Psoas muscle (tissue), 8 donors: ENCODE measurements around the gene GABBR2. TPM values are rescaled to one million over a fixed set of nuclear protein-coding genes. Genes with fewer than 3 reads are reported as not detected.

Experiments
- ATAC-seq, 4 donors: fragments of 200-7000 bp; cut with Tn5 transposase; one replicate each; pipeline ENCODE4 v1.9.1; 2020; ENCODE audit warnings: moderate library complexity in 3 of 4, mild to moderate bottlenecking in 2 of 4
- DNase-seq, 2 donors: peaks; one replicate each; pipeline ENCODE4 v3.0.0-alpha.2; 2020
- H3K27ac ChIP-seq: fragments of 200-600 bp; one replicate; pipeline ENCODE4 v1.8.0; 2022
- H3K27me3 ChIP-seq, 3 donors: fragments of 200-600 bp in 1 of 3; one replicate each; pipeline versions ENCODE4 v1.6.1 to v1.8.0; 2013 to 2022; ENCODE audit warnings: low read length in 2 of 3, mild to moderate bottlenecking in 2 of 3, moderate library complexity in 1 of 3; ENCODE audit not compliant: insufficient read depth in 3 of 3
- H3K36me3 ChIP-seq, 2 donors: fragments of 200-600 bp in 1 of 2; one replicate each; pipeline versions ENCODE4 v1.6.1 to v1.8.0; 2013 to 2022; ENCODE audit warnings: low read depth in 1 of 2, mild to moderate bottlenecking in 1 of 2, moderate library complexity in 1 of 2; ENCODE audit not compliant: insufficient read depth in 1 of 2
- H3K4me1 ChIP-seq: fragments of 200-600 bp; one replicate; pipeline ENCODE4 v1.8.0; 2022
- H3K4me3 ChIP-seq: fragments of 200-600 bp; one replicate; pipeline ENCODE4 v1.8.0; 2022; ENCODE audit warnings: mild to moderate bottlenecking
- H3K9me3 ChIP-seq: fragments of 200-600 bp; one replicate; pipeline ENCODE4 v1.8.0; 2022
- WGBS, 3 donors: extraction: QIAGEN DNeasy Blood & Tissue Kit; methylation state at CpG; one replicate each; pipeline versions ENCODE4 v1.1.6 to v1.1.7; 2013; 5-methylcytosine and 5-hydroxymethylcytosine counted together
- intact Hi-C, 2 donors: fragments of 100-400 bp; cut with DNase I; formaldehyde crosslinking; loops; one replicate each; pipeline versions ENCODE4 v1.11.0 to v1.14.2; 2022
- polyA plus RNA-seq, 3 donors: library from polyadenylated mRNA; stranded (reverse); fragments of 200-250 nt; gene quantifications; one replicate each; pipeline ENCODE4 v1.2.3, GENCODE V29; 2013
- total RNA-seq, 4 donors: library from RNA; stranded (reverse); fragmentation: NEBNext Ultra II Directional in 2 of 4; extraction: Animal tissue kit (Norgen Biotek cat#: 25700) in 2 of 4; gene quantifications; one replicate each; pipeline versions ENCODE4 v1.2.1 to v1.2.4, GENCODE V29; 2021 to 2023
- TF ChIP-seq, protein P1 (sequence below): fragments of 200-600 bp; IDR thresholded peaks from one replicate; pipeline ENCODE4 v1.8.0; 2022; ENCODE audit warnings: antibody characterized with exemption
- donor health status: healthy with polysubstance abuse.
- donor health status: DM: no; HTN: no; CAD: no; lungs with moderate emphysema.
- donor health status: Bipolar disorder and iron deficiency.
- donor health status: healthy.
- donor health status: DM: yes; HTN: yes; CAD: no.
- donor health status: DM: no; HTN: no; CAD: no.
- donor health status: DM: no; HTN: no; CAD: no.
- donor health status: DM: yes; HTN: yes; CAD: no.

GABBR2 gene
- total and polyA plus RNA-seq, 7 donors, result 0.08 to 0.66 (median 0.38) TPM

DNA sequence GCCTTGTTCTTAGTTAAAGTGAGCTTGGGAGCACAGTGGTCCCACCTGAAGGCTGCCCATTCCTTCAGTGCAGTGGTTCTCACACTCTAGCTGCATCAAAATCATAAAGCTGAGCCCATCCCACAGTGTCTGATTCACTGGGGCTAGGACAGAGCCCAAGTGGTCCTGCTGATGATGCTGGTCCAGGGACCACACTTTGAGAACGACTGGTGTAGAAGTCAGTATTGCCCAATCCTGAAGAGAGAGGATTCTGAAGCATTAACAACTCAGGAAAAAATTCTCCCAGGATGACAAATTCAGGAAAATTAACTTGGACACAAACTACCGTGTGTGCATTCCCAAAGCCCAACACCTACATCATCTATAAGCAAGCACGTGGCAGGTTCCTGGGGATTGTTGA lies 176.2 kb downstream of the GABBR2 start:
- no peak for ATAC-seq
- no peaks in the 10 kb centered on the region for H3K4me1 ChIP-seq
- intact Hi-C loops, result no loop called here
- DNase-seq, result no peak
- no peaks in the 10 kb centered on the region for H3K27me3 ChIP-seq
- no peaks in the 10 kb centered on the region for H3K36me3 ChIP-seq
- H3K4me3 ChIP-seq, result no peak overlapping the region
- 58 to 63% (median 63%) methylated on average over 3 of the region's 3 CpGs for WGBS, 3 donors
- no peak overlapping the region for H3K27ac ChIP-seq
- no peaks in the 10 kb centered on the region for H3K9me3 ChIP-seq
- TF ChIP-seq, protein P1, sequence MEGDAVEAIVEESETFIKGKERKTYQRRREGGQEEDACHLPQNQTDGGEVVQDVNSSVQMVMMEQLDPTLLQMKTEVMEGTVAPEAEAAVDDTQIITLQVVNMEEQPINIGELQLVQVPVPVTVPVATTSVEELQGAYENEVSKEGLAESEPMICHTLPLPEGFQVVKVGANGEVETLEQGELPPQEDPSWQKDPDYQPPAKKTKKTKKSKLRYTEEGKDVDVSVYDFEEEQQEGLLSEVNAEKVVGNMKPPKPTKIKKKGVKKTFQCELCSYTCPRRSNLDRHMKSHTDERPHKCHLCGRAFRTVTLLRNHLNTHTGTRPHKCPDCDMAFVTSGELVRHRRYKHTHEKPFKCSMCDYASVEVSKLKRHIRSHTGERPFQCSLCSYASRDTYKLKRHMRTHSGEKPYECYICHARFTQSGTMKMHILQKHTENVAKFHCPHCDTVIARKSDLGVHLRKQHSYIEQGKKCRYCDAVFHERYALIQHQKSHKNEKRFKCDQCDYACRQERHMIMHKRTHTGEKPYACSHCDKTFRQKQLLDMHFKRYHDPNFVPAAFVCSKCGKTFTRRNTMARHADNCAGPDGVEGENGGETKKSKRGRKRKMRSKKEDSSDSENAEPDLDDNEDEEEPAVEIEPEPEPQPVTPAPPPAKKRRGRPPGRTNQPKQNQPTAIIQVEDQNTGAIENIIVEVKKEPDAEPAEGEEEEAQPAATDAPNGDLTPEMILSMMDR, result no peak

DNA sequence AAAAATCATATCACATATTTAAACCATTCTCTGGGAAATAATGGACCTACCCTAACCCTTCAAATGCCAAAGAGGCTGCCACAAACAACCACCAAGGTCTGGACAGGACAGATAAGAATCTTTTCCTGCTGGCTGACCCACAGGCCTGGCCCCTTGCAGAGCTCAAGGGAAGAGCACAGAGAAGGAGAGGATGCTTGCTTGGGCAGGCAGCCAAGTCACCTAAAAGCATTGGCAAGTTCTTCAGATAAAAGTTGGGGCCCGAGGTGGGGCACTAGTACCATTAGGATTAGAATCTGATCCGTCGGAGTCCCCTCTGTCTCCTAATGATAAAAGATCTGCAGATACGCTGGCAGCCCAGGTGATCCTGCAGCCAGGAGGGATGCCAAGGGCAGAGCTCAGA lies 176.6 kb downstream of the GABBR2 start:
- DNase-seq, result no peak
- H3K4me1 ChIP-seq, result no peaks in the 10 kb centered on the region
- H3K36me3 ChIP-seq, result no peaks in the 10 kb centered on the region
- H3K27me3 ChIP-seq, result no peaks in the 10 kb centered on the region
- WGBS, 3 donors, result 67 to 74% (median 69%) methylated on average over 4 of the region's 4 CpGs
- H3K4me3 ChIP-seq, result no peak overlapping the region
- ATAC-seq, result no peak
- TF ChIP-seq, protein P1, result no peak
- H3K9me3 ChIP-seq, result no peaks in the 10 kb centered on the region
- H3K27ac ChIP-seq, result no peak overlapping the region
- intact Hi-C loops, result no loop called here

- ATAC-seq, result no peak
- H3K9me3 ChIP-seq, result no peaks in the 10 kb centered on the region
- H3K27ac ChIP-seq, result no peak overlapping the region
- no peaks in the 10 kb centered on the region for H3K4me1 ChIP-seq
- 83 to 94% (median 90%) methylated on average over 6 of the region's 6 CpGs for WGBS, 3 donors
- no peak for DNase-seq
- intact Hi-C loops, result no loop called here
- no peaks in the 10 kb centered on the region for H3K27me3 ChIP-seq
- no peak overlapping the region for H3K4me3 ChIP-seq
- no peaks in the 10 kb centered on the region for H3K36me3 ChIP-seq
- TF ChIP-seq, protein P1, result no peak
Observed at GRCh38 chr9:98530806-98531386, 177.8 kb downstream of the GABBR2 start.

GRCh38 chr9:98530275-98530674 lies 178.5 kb downstream of the GABBR2 start:
- no peaks in the 10 kb centered on the region for H3K27me3 ChIP-seq
- no peak overlapping the region for H3K27ac ChIP-seq
- 74% methylated on average over 8 of the region's 8 CpGs for WGBS, 3 donors
- no peaks in the 10 kb centered on the region for H3K36me3 ChIP-seq
- intact Hi-C loops, result no loop called here
- no peaks in the 10 kb centered on the region for H3K9me3 ChIP-seq
- DNase-seq (no peak), ATAC-seq (no peak)
- TF ChIP-seq, protein P1, result no peak
- H3K4me1 ChIP-seq, result no peaks in the 10 kb centered on the region
- no peak overlapping the region for H3K4me3 ChIP-seq

- TF ChIP-seq, protein P1, result no peak
- H3K4me3 ChIP-seq, result no peak overlapping the region
- DNase-seq, result no peak
- H3K27me3 ChIP-seq, result no peaks in the 10 kb centered on the region
- H3K27ac ChIP-seq, result no peak overlapping the region
- H3K36me3 ChIP-seq, result no peaks in the 10 kb centered on the region
- intact Hi-C loops, result no loop called here
- 82 to 87% (median 82%) methylated on average over 7 of the region's 7 CpGs for WGBS, 3 donors
- H3K4me1 ChIP-seq, result no peaks in the 10 kb centered on the region
- H3K9me3 ChIP-seq, result no peaks in the 10 kb centered on the region
- ATAC-seq, result no peak
Observed at GRCh38 chr9:98529841-98530240, 178.9 kb downstream of the GABBR2 start.
